ENCODE data around the gene FOXE3.

FOXE3 gene

DNA sequence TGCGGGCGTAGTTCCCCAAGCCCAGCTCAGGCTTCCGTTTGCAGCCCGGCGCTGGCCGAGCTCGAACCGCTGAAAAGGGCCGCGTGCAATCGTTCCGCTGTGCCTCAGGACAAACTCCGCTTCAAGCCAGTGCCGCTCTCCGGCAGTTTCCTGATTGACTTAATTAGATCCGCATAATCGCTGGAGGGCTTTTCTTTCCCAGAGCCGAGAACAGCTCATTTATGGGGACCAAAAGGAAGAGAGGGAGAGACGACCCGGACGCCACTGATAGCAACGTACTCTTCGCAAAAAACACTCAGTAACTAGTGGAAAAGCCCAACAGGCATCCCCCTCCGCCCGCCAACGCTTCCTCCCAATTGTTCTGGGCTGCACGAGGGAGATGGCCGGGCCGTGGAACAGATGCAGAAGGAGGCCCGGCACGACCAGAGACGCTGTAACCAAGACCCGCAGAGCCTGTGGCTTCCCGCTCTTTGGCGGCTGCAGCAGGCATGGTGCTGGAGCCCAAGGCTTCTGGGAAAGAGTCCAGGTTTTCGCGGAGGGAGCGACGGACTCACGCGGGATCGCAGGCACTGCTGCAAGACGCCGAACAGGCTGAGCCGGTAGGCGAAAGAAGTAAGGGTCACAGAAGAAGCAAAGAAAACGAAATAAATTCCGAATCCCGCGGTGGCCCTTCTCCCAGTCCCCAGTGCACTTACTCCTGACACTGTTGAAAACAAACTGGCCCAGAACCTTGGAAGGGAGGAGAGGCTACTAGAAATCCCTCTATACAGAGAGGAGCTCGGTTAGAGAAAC is 18.2 kb downstream of the FOXE3 start:
- H2AFZ ChIP-seq (ENCODE audit: low read length) = no peak overlapping the region
- no peak for DNase-seq
- H3K27me3 ChIP-seq (replicated peaks; ENCODE audit: insufficient read depth, low read length) = no peaks in the 10 kb centered on the region

GRCh38 chr1:47435506-47436303 is 19.6 kb downstream of the FOXE3 start:
- Histone ChIP-seq H3K4me1 (ENCODE audit: low read length) (peaks cover 6% of the 10 kb centered on the region; the same call in 1 of the 2 replicates), H3K27ac (ENCODE audit: low read length) (no peak overlapping the region), H2AFZ (ENCODE audit: low read length) (no peak overlapping the region), H3K79me2 (ENCODE audit: low read length) (peaks cover 33% of the 10 kb centered on the region), H3K9me2 (replicated peaks; ENCODE audit: insufficient read depth, low read length) (no peaks in the 10 kb centered on the region), H3K36me3 (replicated peaks; ENCODE audit: insufficient read depth, low read length) (no peaks in the 10 kb centered on the region), H4K20me1 (ENCODE audit: insufficient read depth, low read length) (no peaks in the 10 kb centered on the region; the same call in 1 of the 2 replicates), H3F3A (ENCODE audit: insufficient read depth, low read length) (no peaks in the 10 kb centered on the region), H3K27me3 (replicated peaks; ENCODE audit: insufficient read depth, low read length) (no peaks in the 10 kb centered on the region), H3K4me3 (ENCODE audit: low read length) (peak overlapping the region; percentile 92), H3K9me3 (replicated peaks; ENCODE audit: insufficient read depth, low read length) (no peaks in the 10 kb centered on the region), H3K4me2 (ENCODE audit: low read depth, low read length) (peak overlapping the region; percentile 72), H3K9ac (ENCODE audit: low read length) (peak overlapping the region; percentile 70; the same call in 1 of the 2 replicates)
- TF ChIP-seq, protein P1, sequence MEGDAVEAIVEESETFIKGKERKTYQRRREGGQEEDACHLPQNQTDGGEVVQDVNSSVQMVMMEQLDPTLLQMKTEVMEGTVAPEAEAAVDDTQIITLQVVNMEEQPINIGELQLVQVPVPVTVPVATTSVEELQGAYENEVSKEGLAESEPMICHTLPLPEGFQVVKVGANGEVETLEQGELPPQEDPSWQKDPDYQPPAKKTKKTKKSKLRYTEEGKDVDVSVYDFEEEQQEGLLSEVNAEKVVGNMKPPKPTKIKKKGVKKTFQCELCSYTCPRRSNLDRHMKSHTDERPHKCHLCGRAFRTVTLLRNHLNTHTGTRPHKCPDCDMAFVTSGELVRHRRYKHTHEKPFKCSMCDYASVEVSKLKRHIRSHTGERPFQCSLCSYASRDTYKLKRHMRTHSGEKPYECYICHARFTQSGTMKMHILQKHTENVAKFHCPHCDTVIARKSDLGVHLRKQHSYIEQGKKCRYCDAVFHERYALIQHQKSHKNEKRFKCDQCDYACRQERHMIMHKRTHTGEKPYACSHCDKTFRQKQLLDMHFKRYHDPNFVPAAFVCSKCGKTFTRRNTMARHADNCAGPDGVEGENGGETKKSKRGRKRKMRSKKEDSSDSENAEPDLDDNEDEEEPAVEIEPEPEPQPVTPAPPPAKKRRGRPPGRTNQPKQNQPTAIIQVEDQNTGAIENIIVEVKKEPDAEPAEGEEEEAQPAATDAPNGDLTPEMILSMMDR (IDR thresholded peaks at IDR 0.05; ENCODE audit: low read length) = no peak
- no peak for TF ChIP-seq EZH2phosphoT487 (IDR thresholded peaks at IDR 0.05; ENCODE audit: low read length)
- TF ChIP-seq EZH2 (optimal IDR thresholded peaks at IDR 0.05; ENCODE audit: low read depth, low read length) = no peak
- DNase-seq = no peak

More for the DNA sequence above, 18.2 kb downstream of the FOXE3 start:
- Histone ChIP-seq H3K9me3 (replicated peaks; ENCODE audit: insufficient read depth, low read length) (no peaks in the 10 kb centered on the region), H3K4me2 (ENCODE audit: low read depth, low read length) (no peak overlapping the region), H3K9me2 (replicated peaks; ENCODE audit: insufficient read depth, low read length) (no peaks in the 10 kb centered on the region), H3K36me3 (replicated peaks; ENCODE audit: insufficient read depth, low read length) (no peaks in the 10 kb centered on the region), H4K20me1 (ENCODE audit: insufficient read depth, low read length) (no peaks in the 10 kb centered on the region; the same call in 1 of the 2 replicates), H3K4me1 (ENCODE audit: low read length) (peaks cover 6% of the 10 kb centered on the region; the same call in 1 of the 2 replicates), H3K4me3 (ENCODE audit: low read length) (no peak overlapping the region), H3F3A (ENCODE audit: insufficient read depth, low read length) (no peaks in the 10 kb centered on the region), H3K9ac (ENCODE audit: low read length) (no peak overlapping the region), H3K27ac (ENCODE audit: low read length) (no peak overlapping the region), H3K79me2 (ENCODE audit: low read length) (peaks cover 33% of the 10 kb centered on the region)
- no peak for TF ChIP-seq EZH2phosphoT487 (IDR thresholded peaks at IDR 0.05; ENCODE audit: low read length)
- TF ChIP-seq EZH2 (optimal IDR thresholded peaks at IDR 0.05; ENCODE audit: low read depth, low read length) = no peak

DNA sequence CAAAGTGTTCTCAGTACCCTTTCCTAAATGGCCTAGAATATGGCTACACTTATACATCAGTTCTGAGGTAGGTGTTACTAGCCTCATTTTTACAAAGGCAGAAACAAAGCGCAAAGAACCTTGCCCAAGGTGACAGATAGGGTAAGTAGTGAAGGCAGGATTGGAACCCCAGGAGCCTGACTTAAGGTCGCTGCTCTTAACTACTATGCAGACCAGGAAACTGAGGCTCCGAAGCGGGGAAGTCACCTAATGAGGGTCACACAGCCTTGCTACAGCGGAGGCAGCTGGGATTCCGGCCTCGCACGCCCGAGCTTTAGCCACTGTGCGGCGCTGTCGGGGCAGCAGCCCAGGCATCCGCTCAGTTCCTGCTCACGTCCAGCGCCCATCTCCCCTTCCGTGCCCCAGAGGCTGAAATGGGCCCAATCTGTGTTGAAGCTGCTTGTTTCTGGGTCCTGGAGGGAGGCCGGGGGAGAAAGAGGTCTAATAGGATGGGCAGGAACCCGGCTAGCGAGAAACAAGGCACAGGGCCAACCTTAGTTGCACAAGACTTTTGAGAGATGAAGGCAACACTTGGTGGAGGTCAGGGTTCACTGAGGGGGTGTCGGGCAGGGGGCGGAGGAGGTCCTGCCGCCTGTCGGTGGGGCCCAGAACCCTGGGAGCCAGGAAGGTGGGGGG is 20.4 kb downstream of the FOXE3 start:
- Histone ChIP-seq H3K9me2 (replicated peaks; ENCODE audit: insufficient read depth, low read length) (no peaks in the 10 kb centered on the region), H3K9me3 (replicated peaks; ENCODE audit: insufficient read depth, low read length) (no peaks in the 10 kb centered on the region), H3K36me3 (replicated peaks; ENCODE audit: insufficient read depth, low read length) (no peaks in the 10 kb centered on the region), H3K79me2 (ENCODE audit: low read length) (peaks cover 28% of the 10 kb centered on the region), H4K20me1 (ENCODE audit: insufficient read depth, low read length) (no peaks in the 10 kb centered on the region; the same call in 1 of the 2 replicates), H3K4me3 (ENCODE audit: low read length) (peak overlapping the region; percentile 92), H3K4me1 (ENCODE audit: low read length) (peaks cover 6% of the 10 kb centered on the region; the same call in 1 of the 2 replicates), H2AFZ (ENCODE audit: low read length) (peak overlapping the region; percentile 95), H3K27me3 (replicated peaks; ENCODE audit: insufficient read depth, low read length) (no peaks in the 10 kb centered on the region), H3F3A (ENCODE audit: insufficient read depth, low read length) (no peaks in the 10 kb centered on the region), H3K4me2 (ENCODE audit: low read depth, low read length) (peak overlapping the region; percentile 72), H3K9ac (ENCODE audit: low read length) (peak overlapping the region; percentile 70), H3K27ac (ENCODE audit: low read length) (peak overlapping the region; percentile 85; the same call in 1 of the 2 replicates)
- no peak for TF ChIP-seq EZH2 (optimal IDR thresholded peaks at IDR 0.05; ENCODE audit: low read depth, low read length)
- no peak for TF ChIP-seq EZH2phosphoT487 (IDR thresholded peaks at IDR 0.05; ENCODE audit: low read length)
- TF ChIP-seq, protein P1 (IDR thresholded peaks at IDR 0.05; ENCODE audit: low read length) = peak; percentile 96
- DNase-seq = peak; percentile 79
